ENCODE measurements around the gene CCR7. TPM values are rescaled to one million over a fixed set of nuclear protein-coding genes. Genes with fewer than 3 reads are reported as not detected.

The CCR7 gene
- total RNA-seq, result 100 to 1,000 TPM; 260 to 274 TPM

GRCh38 chr17:40564883-40565768 lies at the start of gene CCR7:
Gene CCR7 (minus strand): TSS chr17:40565472. CDS start chr17:40565409, 63 bp downstream.
- H3K27me3 Mint-ChIP-seq, result no peaks in the 10 kb centered on the region
- H3K36me3 Mint-ChIP-seq, result peaks cover 64% of the 10 kb centered on the region
- H3K27ac Mint-ChIP-seq, result peak within 1 kb of the TSS; percentile 100
- H3K4me3 Mint-ChIP-seq, result peak within 1 kb of the TSS; percentile 99
- H3K4me1 Mint-ChIP-seq, result peaks cover 43% of the 10 kb centered on the region
- peaks cover 8% of the 10 kb centered on the region for H3K9me3 Mint-ChIP-seq
- DNase-seq, result peak; percentile 86

- Mint-ChIP-seq H3K36me3 (peaks cover 2% of the 10 kb centered on the region), H3K27ac (peak overlapping the region; percentile 91), H3K4me1 (peaks cover 75% of the 10 kb centered on the region), H3K9me3 (no peaks in the 10 kb centered on the region), H3K27me3 (no peaks in the 10 kb centered on the region), H3K4me3 (peak overlapping the region; percentile 62)
- DNase-seq, result no peak
These were observed 49.3 kb upstream of the CCR7 start for GRCh38 chr17:40614431-40615067.

GRCh38 chr17:40613467-40614154 lies 48.3 kb upstream of the CCR7 start:
- Mint-ChIP-seq H3K27ac (peak overlapping the region; percentile 92), H3K4me1 (peaks cover 81% of the 10 kb centered on the region), H3K36me3 (peaks cover 5% of the 10 kb centered on the region), H3K27me3 (no peaks in the 10 kb centered on the region), H3K9me3 (no peaks in the 10 kb centered on the region), H3K4me3 (peak overlapping the region; percentile 73)
- DNase-seq, result no peak

GRCh38 chr17:40612599-40613244 lies 47.5 kb upstream of the CCR7 start:
- Mint-ChIP-seq H3K4me1 (peaks cover 88% of the 10 kb centered on the region), H3K36me3 (peaks cover 5% of the 10 kb centered on the region), H3K27ac (peak overlapping the region; percentile 92), H3K4me3 (peak overlapping the region; percentile 73), H3K9me3 (no peaks in the 10 kb centered on the region), H3K27me3 (no peaks in the 10 kb centered on the region)
- peak; percentile 76 for DNase-seq

- peak overlapping the region; percentile 75 for H3K27ac Mint-ChIP-seq
- H3K36me3 Mint-ChIP-seq, result peaks cover 5% of the 10 kb centered on the region
- DNase-seq, result no peak
- peak overlapping the region; percentile 23 for H3K4me3 Mint-ChIP-seq
- H3K27me3 Mint-ChIP-seq, result no peaks in the 10 kb centered on the region
- peaks cover 93% of the 10 kb centered on the region for H3K4me1 Mint-ChIP-seq
- H3K9me3 Mint-ChIP-seq, result no peaks in the 10 kb centered on the region
These were observed 46.7 kb upstream of the CCR7 start for GRCh38 chr17:40611840-40612474.

GRCh38 chr17:40610359-40610758 lies 45.1 kb upstream of the CCR7 start:
- Mint-ChIP-seq H3K4me3 (peak overlapping the region; percentile 36), H3K9me3 (no peaks in the 10 kb centered on the region), H3K36me3 (peaks cover 5% of the 10 kb centered on the region), H3K4me1 (peaks cover 92% of the 10 kb centered on the region), H3K27me3 (no peaks in the 10 kb centered on the region), H3K27ac (peak overlapping the region; percentile 77)
- DNase-seq, result no peak

- Mint-ChIP-seq H3K36me3 (peaks cover 10% of the 10 kb centered on the region), H3K9me3 (no peaks in the 10 kb centered on the region), H3K27me3 (no peaks in the 10 kb centered on the region), H3K27ac (peak overlapping the region; percentile 85), H3K4me1 (peaks cover 94% of the 10 kb centered on the region), H3K4me3 (peak overlapping the region; percentile 41)
- no peak for DNase-seq
These were observed 42.8 kb upstream of the CCR7 start for GRCh38 chr17:40608061-40608581.

- Mint-ChIP-seq H3K36me3 (peaks cover 9% of the 10 kb centered on the region), H3K27me3 (no peaks in the 10 kb centered on the region), H3K27ac (peak overlapping the region; percentile 85), H3K9me3 (no peaks in the 10 kb centered on the region), H3K4me3 (peak overlapping the region; percentile 41), H3K4me1 (peaks cover 94% of the 10 kb centered on the region)
- peak; percentile 58 for DNase-seq
These were observed 42.4 kb upstream of the CCR7 start for GRCh38 chr17:40607641-40608040.

- Mint-ChIP-seq H3K4me1 (peaks cover 95% of the 10 kb centered on the region), H3K27me3 (no peaks in the 10 kb centered on the region), H3K4me3 (no peak overlapping the region), H3K9me3 (no peaks in the 10 kb centered on the region), H3K36me3 (peaks cover 11% of the 10 kb centered on the region), H3K27ac (peak overlapping the region; percentile 85)
- DNase-seq, result no peak
These were observed 41.5 kb upstream of the CCR7 start for GRCh38 chr17:40606548-40607353.

GRCh38 chr17:40605306-40605705 lies 40.0 kb upstream of the CCR7 start:
- Mint-ChIP-seq H3K27ac (peak overlapping the region; percentile 95), H3K27me3 (no peaks in the 10 kb centered on the region), H3K4me3 (peak overlapping the region; percentile 54), H3K4me1 (peaks cover 96% of the 10 kb centered on the region), H3K9me3 (peaks cover 2% of the 10 kb centered on the region), H3K36me3 (peaks cover 16% of the 10 kb centered on the region)
- peak; percentile 69 for DNase-seq

GRCh38 chr17:40604327-40605080 lies 39.2 kb upstream of the CCR7 start:
- Mint-ChIP-seq H3K27me3 (no peaks in the 10 kb centered on the region), H3K36me3 (peaks cover 14% of the 10 kb centered on the region), H3K9me3 (peaks cover 2% of the 10 kb centered on the region), H3K27ac (peak overlapping the region; percentile 95), H3K4me1 (peaks cover 97% of the 10 kb centered on the region), H3K4me3 (peak overlapping the region; percentile 54)
- DNase-seq, result no peak

- peaks cover 96% of the 10 kb centered on the region for H3K4me1 Mint-ChIP-seq
- H3K27me3 Mint-ChIP-seq, result no peaks in the 10 kb centered on the region
- H3K4me3 Mint-ChIP-seq, result peak overlapping the region; percentile 69
- H3K9me3 Mint-ChIP-seq, result peaks cover 2% of the 10 kb centered on the region
- H3K27ac Mint-ChIP-seq, result peak overlapping the region; percentile 95
- H3K36me3 Mint-ChIP-seq, result peaks cover 12% of the 10 kb centered on the region
- peak; percentile 87 for DNase-seq
These were observed 37.5 kb upstream of the CCR7 start for GRCh38 chr17:40602445-40603443.

All from activated naive CD8-positive, alpha-beta T cell treated with anti-CD3 and anti-CD28 coated beads for 36 hours (primary cell).